HG03159 (cell line): Measurements from ENCODE around the gene LDB2.

Experiments used
- ATAC-seq: cut with Tn5 transposase; IDR thresholded peaks from one replicate; pipeline ENCODE4 v1.9.1; 2021; ENCODE audit warnings: mild to moderate bottlenecking, moderate library complexity; ENCODE audit not compliant: unreplicated experiment

Gene LDB2

GRCh38 chr4:16728111-16728510, 170.3 kb downstream of the LDB2 start:
- ATAC-seq = no peak

GRCh38 chr4:16727218-16727617, 171.2 kb downstream of the LDB2 start:
- ATAC-seq = no peak

- no peak for ATAC-seq
Measured at GRCh38 chr4:16726368-16727050, 171.9 kb downstream of the LDB2 start.

- no peak for ATAC-seq
Measured at GRCh38 chr4:16725252-16725651, 173.2 kb downstream of the LDB2 start.

- no peak for ATAC-seq
Measured at GRCh38 chr4:16722416-16722815, 176.0 kb downstream of the LDB2 start.

GRCh38 chr4:16721613-16722291, 176.7 kb downstream of the LDB2 start:
- ATAC-seq = no peak

GRCh38 chr4:16720761-16721160, 177.7 kb downstream of the LDB2 start:
- ATAC-seq = no peak

GRCh38 chr4:16717266-16717970, 181.0 kb downstream of the LDB2 start:
- no peak for ATAC-seq

GRCh38 chr4:16715482-16715881, 183.0 kb downstream of the LDB2 start:
- no peak for ATAC-seq

GRCh38 chr4:16714191-16714590, 184.3 kb downstream of the LDB2 start:
- no peak for ATAC-seq

GRCh38 chr4:16713696-16714095, 184.7 kb downstream of the LDB2 start:
- no peak for ATAC-seq

- ATAC-seq = no peak
Measured at GRCh38 chr4:16713271-16713670, 185.2 kb downstream of the LDB2 start.

GRCh38 chr4:16710198-16710597, 188.2 kb downstream of the LDB2 start:
- no peak for ATAC-seq

GRCh38 chr4:16707874-16708273, 190.6 kb downstream of the LDB2 start:
- no peak for ATAC-seq

- no peak for ATAC-seq
Measured at GRCh38 chr4:16706251-16706650, 192.2 kb downstream of the LDB2 start.

GRCh38 chr4:16705341-16705740, 193.1 kb downstream of the LDB2 start:
- no peak for ATAC-seq

GRCh38 chr4:16704489-16704888, 194.0 kb downstream of the LDB2 start:
- ATAC-seq = no peak

GRCh38 chr4:16695896-16696295, 202.5 kb downstream of the LDB2 start:
- no peak for ATAC-seq

- no peak for ATAC-seq
Measured at GRCh38 chr4:16694884-16695276, 203.6 kb downstream of the LDB2 start.

GRCh38 chr4:16694173-16694883, 204.1 kb downstream of the LDB2 start:
- ATAC-seq = no peak

- no peak for ATAC-seq
Measured at GRCh38 chr4:16693641-16694040, 204.8 kb downstream of the LDB2 start.
